ENCODE measurements around the gene MYO7B.

DNA sequence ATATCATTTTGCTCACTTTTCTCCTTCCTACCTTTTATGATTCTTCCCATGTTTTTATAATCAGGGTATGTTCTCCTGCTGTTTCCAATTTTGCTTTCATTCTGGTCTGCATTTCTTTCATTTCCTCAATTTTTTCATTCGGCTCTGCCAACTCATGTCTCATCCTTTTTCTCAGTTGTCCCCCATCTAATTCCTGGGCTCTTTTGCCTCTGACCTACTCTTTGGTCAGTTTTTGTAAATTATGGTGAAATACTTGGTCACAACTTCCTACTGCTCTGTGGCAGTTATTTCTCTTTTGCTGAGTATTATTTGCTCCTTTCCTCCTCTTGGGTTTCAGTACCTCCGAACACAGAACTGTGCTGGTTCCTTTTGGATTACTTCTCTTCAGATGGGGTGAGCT, 27.5 kb downstream of the MYO7B start:
- TF ChIP-seq CTCF (IDR thresholded peaks at IDR 0.05) (no peak), POLR2A (IDR thresholded peaks at IDR 0.05; ENCODE audit: low read length) (no peak), ZC3H11A (IDR thresholded peaks at IDR 0.05) (no peak), MAX (IDR thresholded peaks at IDR 0.05) (no peak), ZNF302 (CRISPR knock-in tag; IDR thresholded peaks at IDR 0.05) (no peak), NPAS2 (CRISPR knock-in tag; IDR thresholded peaks at IDR 0.05; ENCODE audit: borderline replicate concordance) (no peak), RFX5 (IDR thresholded peaks at IDR 0.05) (no peak), MYC (IDR thresholded peaks at IDR 0.05; ENCODE audit: borderline replicate concordance, low read length) (no peak), REST (IDR thresholded peaks at IDR 0.05) (no peak)

Data from A549 (cell line).